Endothelial cell (in vitro differentiated cells): ENCODE measurements around the gene KSR1. TPM values are rescaled to one million over a fixed set of nuclear protein-coding genes. Genes with fewer than 3 reads are reported as not detected.

ENCODE experiments used
- DNase-seq: peaks from one replicate; pipeline ENCODE4 v3.0.0; 2021; ENCODE audit warnings: low spot score
- H3K27ac Mint-ChIP-seq: one replicate; pipeline ENCODE4 v1.8.0; 2021; ENCODE audit warnings: mixed read lengths, inconsistent platforms; ENCODE audit not compliant: unreplicated experiment
- H3K27me3 Mint-ChIP-seq: one replicate; pipeline ENCODE4 v1.8.0; 2021; ENCODE audit warnings: mild to moderate bottlenecking, moderate library complexity, mixed read lengths, inconsistent platforms; ENCODE audit not compliant: unreplicated experiment
- H3K36me3 Mint-ChIP-seq: one replicate; pipeline ENCODE4 v1.8.0; 2021; ENCODE audit warnings: mild to moderate bottlenecking, low read depth, mixed read lengths, inconsistent platforms; ENCODE audit not compliant: unreplicated experiment
- H3K4me1 Mint-ChIP-seq: one replicate; pipeline ENCODE4 v1.8.0; 2021; ENCODE audit warnings: mild to moderate bottlenecking, mixed read lengths, inconsistent platforms; ENCODE audit not compliant: unreplicated experiment
- H3K4me3 Mint-ChIP-seq: one replicate; pipeline ENCODE4 v1.8.0; 2021; ENCODE audit warnings: mild to moderate bottlenecking, mixed read lengths, inconsistent platforms; ENCODE audit not compliant: unreplicated experiment
- H3K9me3 Mint-ChIP-seq: one replicate; pipeline ENCODE4 v1.8.0; 2021; ENCODE audit warnings: mixed read lengths, inconsistent platforms; ENCODE audit not compliant: unreplicated experiment
- total RNA-seq: library from RNA; stranded (reverse); fragmentation: NEBNext Ultra II Directional; extraction: Animal tissue kit (Norgen Biotek cat#: 25700); gene quantifications from one replicate; pipeline ENCODE4 v1.2.1, GENCODE V29; 2021; ENCODE audit not compliant: unreplicated experiment
- TF ChIP-seq, protein P1 (sequence below): fragments of 200-600 bp; sonication (generic); IDR thresholded peaks from one replicate; pipeline ENCODE4 v1.5.0; 2021; ENCODE audit warnings: antibody characterized with exemption; ENCODE audit not compliant: unreplicated experiment

Gene KSR1
- total RNA-seq, 1 donor from 2014 or later, result 65.2 TPM

DNA sequence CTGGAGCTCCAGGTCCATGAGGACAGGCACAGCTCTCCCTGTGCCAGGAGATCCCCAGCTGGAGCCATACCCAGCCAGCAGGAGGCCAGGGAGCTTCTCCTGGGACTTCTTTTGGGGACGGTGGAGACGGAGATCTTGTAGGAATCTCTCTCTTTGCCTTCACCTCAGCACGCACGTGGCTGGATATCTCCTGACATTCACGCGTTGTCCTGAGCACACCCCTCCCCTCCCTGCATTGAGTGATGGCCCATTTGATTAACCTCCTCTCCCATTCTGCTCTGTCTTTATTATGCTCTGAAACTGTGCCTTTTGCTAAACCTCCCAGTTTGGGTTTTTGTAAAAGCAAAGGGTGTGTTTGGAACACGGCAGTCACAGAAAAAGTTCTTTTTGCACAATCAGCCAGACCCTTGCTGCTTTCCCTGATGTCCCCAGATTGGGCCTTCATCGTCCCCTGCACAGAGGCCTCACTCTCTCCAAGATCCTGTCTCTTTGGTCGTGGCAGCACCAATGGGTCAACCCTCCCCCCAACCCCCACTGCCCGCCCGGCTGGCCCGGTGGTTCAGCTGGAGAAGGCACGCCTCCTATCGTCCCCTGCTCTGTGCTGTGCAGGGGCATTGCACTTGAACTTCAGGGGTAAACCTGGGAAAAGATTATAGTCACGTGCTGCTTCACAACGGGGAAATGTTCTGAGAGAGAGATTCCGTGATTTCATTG lies 142.2 kb downstream of the KSR1 start:
- H3K9me3 Mint-ChIP-seq, result no peaks in the 10 kb centered on the region
- peaks cover 46% of the 10 kb centered on the region for H3K36me3 Mint-ChIP-seq
- no peak for DNase-seq
- peaks cover 14% of the 10 kb centered on the region for H3K27me3 Mint-ChIP-seq
- peaks cover 12% of the 10 kb centered on the region for H3K4me1 Mint-ChIP-seq
- peak overlapping the region; percentile 52 for H3K27ac Mint-ChIP-seq
- TF ChIP-seq, protein P1, sequence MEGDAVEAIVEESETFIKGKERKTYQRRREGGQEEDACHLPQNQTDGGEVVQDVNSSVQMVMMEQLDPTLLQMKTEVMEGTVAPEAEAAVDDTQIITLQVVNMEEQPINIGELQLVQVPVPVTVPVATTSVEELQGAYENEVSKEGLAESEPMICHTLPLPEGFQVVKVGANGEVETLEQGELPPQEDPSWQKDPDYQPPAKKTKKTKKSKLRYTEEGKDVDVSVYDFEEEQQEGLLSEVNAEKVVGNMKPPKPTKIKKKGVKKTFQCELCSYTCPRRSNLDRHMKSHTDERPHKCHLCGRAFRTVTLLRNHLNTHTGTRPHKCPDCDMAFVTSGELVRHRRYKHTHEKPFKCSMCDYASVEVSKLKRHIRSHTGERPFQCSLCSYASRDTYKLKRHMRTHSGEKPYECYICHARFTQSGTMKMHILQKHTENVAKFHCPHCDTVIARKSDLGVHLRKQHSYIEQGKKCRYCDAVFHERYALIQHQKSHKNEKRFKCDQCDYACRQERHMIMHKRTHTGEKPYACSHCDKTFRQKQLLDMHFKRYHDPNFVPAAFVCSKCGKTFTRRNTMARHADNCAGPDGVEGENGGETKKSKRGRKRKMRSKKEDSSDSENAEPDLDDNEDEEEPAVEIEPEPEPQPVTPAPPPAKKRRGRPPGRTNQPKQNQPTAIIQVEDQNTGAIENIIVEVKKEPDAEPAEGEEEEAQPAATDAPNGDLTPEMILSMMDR, result no peak
- peak overlapping the region; percentile 29 for H3K4me3 Mint-ChIP-seq

DNA sequence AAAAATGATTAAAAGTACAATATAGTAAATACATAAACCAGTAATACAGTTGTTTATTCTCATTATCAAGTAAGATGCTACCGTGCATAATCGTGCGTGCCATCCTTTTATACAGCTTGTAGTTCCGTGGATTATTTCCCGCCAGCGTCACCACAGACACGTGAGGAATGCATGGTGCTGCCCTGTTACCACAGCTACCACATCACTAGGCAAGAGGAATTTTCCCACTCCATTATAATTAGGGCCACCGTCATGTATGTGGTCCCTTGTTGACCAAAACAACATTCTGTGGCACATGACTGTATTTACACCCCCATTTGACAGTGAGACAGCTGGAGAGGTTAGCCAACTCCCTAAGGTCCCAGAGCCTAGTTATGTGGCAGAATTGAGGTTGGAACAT lies 144.2 kb downstream of the KSR1 start:
- peaks cover 12% of the 10 kb centered on the region for H3K4me1 Mint-ChIP-seq
- peaks cover 13% of the 10 kb centered on the region for H3K27me3 Mint-ChIP-seq
- H3K27ac Mint-ChIP-seq, result no peak overlapping the region
- H3K4me3 Mint-ChIP-seq, result no peak overlapping the region
- H3K36me3 Mint-ChIP-seq, result peaks cover 39% of the 10 kb centered on the region
- no peaks in the 10 kb centered on the region for H3K9me3 Mint-ChIP-seq
- TF ChIP-seq, protein P1, result no peak
- DNase-seq, result no peak

- Mint-ChIP-seq H3K4me3 (no peak overlapping the region), H3K27me3 (peaks cover 10% of the 10 kb centered on the region), H3K4me1 (peaks cover 12% of the 10 kb centered on the region), H3K9me3 (no peaks in the 10 kb centered on the region), H3K27ac (no peak overlapping the region), H3K36me3 (peaks cover 39% of the 10 kb centered on the region)
- TF ChIP-seq, protein P1, result peak; percentile 87
- DNase-seq, result peak; percentile 87
Observed at GRCh38 chr17:27601069-27601974, 145.1 kb downstream of the KSR1 start.

DNA sequence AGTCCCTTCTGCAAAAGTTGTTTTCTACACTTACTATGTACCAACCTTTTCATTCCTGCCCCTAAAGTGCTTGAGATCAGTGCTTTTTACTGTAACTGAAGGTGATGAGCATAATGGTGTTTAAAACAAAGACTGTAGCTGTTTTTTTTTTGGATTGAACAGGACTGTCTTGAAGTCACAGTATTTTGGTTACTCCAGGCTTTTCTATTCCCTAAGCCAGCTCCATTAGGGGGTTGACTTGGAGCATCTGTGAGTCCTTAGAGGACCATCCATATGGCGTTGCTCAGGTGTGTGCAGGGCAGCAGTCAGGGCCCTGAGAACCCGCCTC lies 145.7 kb downstream of the KSR1 start:
- Mint-ChIP-seq H3K27ac (no peak overlapping the region), H3K4me1 (peaks cover 12% of the 10 kb centered on the region), H3K36me3 (peaks cover 37% of the 10 kb centered on the region), H3K9me3 (no peaks in the 10 kb centered on the region), H3K27me3 (peaks cover 10% of the 10 kb centered on the region), H3K4me3 (no peak overlapping the region)
- no peak for DNase-seq
- TF ChIP-seq, protein P1, result no peak
